Adrenal gland (tissue), 19 donors: ENCODE results near the gene INO80E. TPM values are rescaled to one million over a fixed set of nuclear protein-coding genes. Genes with fewer than 3 reads are reported as not detected.

Source experiments
- DNase-seq, 7 donors: peaks; one replicate each; pipeline ENCODE4 v3.0.0-alpha.2; 2019 to 2020
- H3K27ac ChIP-seq, 5 donors: fragments of 200-600 bp; sonication (generic) in 4 of 5; 1 replicate in 3 of 5; 2 replicates in 2 of 5; pipeline versions ENCODE4 v1.5.1 to v1.8.0; 2016 to 2020; ENCODE audit warnings: mild to moderate bottlenecking in 1 of 5
- H3K27me3 ChIP-seq: fragments of 200-600 bp; 2 replicates; pipeline ENCODE4 v1.8.0; 2021
- H3K36me3 ChIP-seq, 2 donors: fragments of 200-600 bp; replicated peaks in 1 of 2; 1 replicate in 1 of 2; 2 replicates in 1 of 2; pipeline versions ENCODE4 v1.5.1 to v1.8.0; 2018 to 2022
- H3K4me1 ChIP-seq, 2 donors: fragments of 200-600 bp; replicated peaks in 1 of 2; 1 replicate in 1 of 2; 2 replicates in 1 of 2; pipeline versions ENCODE4 v1.5.1 to v1.8.0; 2018 to 2021
- H3K4me3 ChIP-seq, 4 donors: fragments of 200-600 bp; sonication (generic) in 3 of 4; one replicate each; pipeline ENCODE4 v1.5.1; 2016 to 2018
- H3K9me3 ChIP-seq, 3 donors: fragments of 200-600 bp; sonication (generic) in 1 of 3; replicated peaks in 1 of 3; 1 replicate in 2 of 3; 2 replicates in 1 of 3; pipeline versions ENCODE4 v1.5.1 to v1.8.0; 2016 to 2021
- CTCF ChIP-seq, 6 experiments: fragments of 450-650 bp in 4 of 6; fragments of 200-600 bp in 2 of 6; sonication (generic) in 1 of 6; IDR thresholded peaks; 1 replicate in 5 of 6; 2 replicates in 1 of 6; pipeline versions ENCODE4 v1.5.1 to v1.8.0; 2016 to 2021; ENCODE audit warnings: antibody characterized with exemption in 6 of 6, mild to moderate bottlenecking in 2 of 6, moderate library complexity in 1 of 6
- POLR2A ChIP-seq, 2 donors: fragments of 450-650 bp; IDR thresholded peaks; one replicate each; pipeline ENCODE4 v1.6.1; 2017; ENCODE audit warnings: antibody characterized with exemption in 2 of 2, mild to moderate bottlenecking in 2 of 2, moderate library complexity in 1 of 2
- WGBS, 4 donors: extraction: QIAGEN DNeasy Blood & Tissue Kit in 2 of 4; methylation state at CpG; one replicate each; pipeline versions ENCODE4 v1.1.5 to v1.1.7; 2013 to 2017; 5-methylcytosine and 5-hydroxymethylcytosine counted together
- intact Hi-C, 2 donors: fragments of 100-400 bp; cut with DNase I; formaldehyde crosslinking; loops; one replicate each; pipeline versions ENCODE4 v1.14.1 to v1.15.0; 2022 to 2023
- long read RNA-seq, 10 donors: library from polyadenylated mRNA in 3 of 10; unstranded in 2 of 10; stranded (forward) in 1 of 10; transcript quantifications; one replicate each; pipeline ENCODE4 v2.0.0 and lab custom pipeline, GENCODE V29; 2021 to 2026
- polyA plus RNA-seq, 3 donors: library from polyadenylated mRNA; stranded (reverse); fragments of 200-250 nt in 2 of 3; fragments of 350-450 nt in 1 of 3; fragmentation: Illumina TruSeq in 1 of 3; extraction: RNeasy Lipid Tissue Mini Kit (QIAGEN cat#74804) in 1 of 3; gene quantifications; one replicate each; pipeline ENCODE4 v1.2.3, GENCODE V29; 2013 to 2014
- total RNA-seq, 9 donors: library from RNA; depleted of rRNA in 4 of 9; stranded (reverse); fragments of >200 nt in 4 of 9; fragments of 120-200 nt in 1 of 9; fragmentation: NEBNext Ultra II Directional in 1 of 9; extraction: Animal tissue kit (Norgen Biotek cat#: 25700) in 1 of 9; gene quantifications; one replicate each; pipeline versions ENCODE4 v1.1.0 to v1.2.4, GENCODE V29; 2013 to 2023
- donor health status: healthy with polysubstance abuse.
- donor health status: Bipolar disorder and iron deficiency.
- donor health status: DM: yes; HTN: yes; CAD: no.
- donor health status: DM: no; HTN: no; CAD: no.
- donor health status: DM: no; HTN: no; CAD: no.
- donor health status: DM: yes; HTN: yes; CAD: no.

INO80E gene
- total RNA-seq, result 100 to 1,000 TPM in 2 of 9 donors, 10 to 100 TPM in 7; 31.8 to 120 (median 71.2) TPM
- 100 to 1,000 TPM in 2 of 3 donors, 10 to 100 TPM in 1; 42.8 to 362 (median 103) TPM for polyA plus RNA-seq
- long read RNA-seq, donor 1, transcript INO80E-201 (6 exons, 1,489 nt), result minor isoform, 9 of 28 reads
- long read RNA-seq, donor 1, transcript INO80E-207 (7 exons, 2,103 nt), result major isoform, 12 of 28 reads
- long read RNA-seq, donor 1, partial matches to known transcripts, result 5 of 28 reads
- long read RNA-seq, donor 1, other reads (novel, unspliced or antisense), result 0 of 28 reads
- long read RNA-seq, donor 2, transcript INO80E-201 (6 exons, 1,489 nt), result major isoform, 6 of 9 reads
- long read RNA-seq, donor 2, partial matches to known transcripts, result 0 of 9 reads
- long read RNA-seq, donor 2, other reads (novel, unspliced or antisense), result 0 of 9 reads
- long read RNA-seq, donor 3, transcript INO80E-201 (6 exons, 1,489 nt), result major isoform, 6 of 13 reads
- long read RNA-seq, donor 3, partial matches to known transcripts, result 0 of 13 reads
- long read RNA-seq, donor 3, other reads (novel, unspliced or antisense), result 0 of 13 reads
- long read RNA-seq, donor 4, partial matches to known transcripts, result 0 of 2 reads
- long read RNA-seq, donor 4, other reads (novel, unspliced or antisense), result 1 of 2 reads
- long read RNA-seq, donor 5, transcript INO80E-207 (7 exons, 2,103 nt), result major isoform, 10 of 26 reads
- long read RNA-seq, donor 5, partial matches to known transcripts, result 1 of 26 reads
- long read RNA-seq, donor 5, other reads (novel, unspliced or antisense), result 13 of 26 reads
- long read RNA-seq, donor 6, partial matches to known transcripts, result 0 of 1 reads
- long read RNA-seq, donor 6, other reads (novel, unspliced or antisense), result 1 of 1 reads
- long read RNA-seq, donor 7, transcript INO80E-207 (7 exons, 2,103 nt), result major isoform, 5 of 12 reads
- long read RNA-seq, donor 7, partial matches to known transcripts, result 6 of 12 reads
- long read RNA-seq, donor 7, other reads (novel, unspliced or antisense), result 0 of 12 reads
- long read RNA-seq, donor 8, transcript INO80E-207 (7 exons, 2,103 nt), result major isoform, 10 of 19 reads
- long read RNA-seq, donor 8, transcript INO80E-201 (6 exons, 1,489 nt), result minor isoform, 5 of 19 reads
- long read RNA-seq, donor 8, partial matches to known transcripts, result 0 of 19 reads
- long read RNA-seq, donor 8, other reads (novel, unspliced or antisense), result 0 of 19 reads
- long read RNA-seq, donor 9, transcript INO80E-207 (7 exons, 2,103 nt), result major isoform, 6 of 8 reads
- long read RNA-seq, donor 9, partial matches to known transcripts, result 0 of 8 reads
- long read RNA-seq, donor 9, other reads (novel, unspliced or antisense), result 0 of 8 reads
- long read RNA-seq, donor 10, transcript INO80E-207 (7 exons, 2,103 nt), result major isoform, 8 of 11 reads
- long read RNA-seq, donor 10, partial matches to known transcripts, result 0 of 11 reads
- long read RNA-seq, donor 10, other reads (novel, unspliced or antisense), result 0 of 11 reads

GRCh38 chr16:29995911-29996765 is at the start of gene INO80E:
Gene INO80E, plus strand, starts transcription at chr16:29996241. Its CDS starts 70 bp downstream, at chr16:29996311.
- Histone ChIP-seq H3K4me1 (peaks cover 17 to 24% of the 10 kb centered on the region in 2 donors), H3K9me3 (no peaks in the 10 kb centered on the region), H3K27ac (peak within 1 kb of the TSS; percentile 82 to 97 (median 94)), H3K27me3 (no peaks in the 10 kb centered on the region), H3K4me3 (peak within 1 kb of the TSS; percentile 30 to 83 (median 51)), H3K36me3 (peaks cover 0 to 29% of the 10 kb centered on the region in 2 donors)
- intact Hi-C loops, result loop anchor here in 1 of 2 donors (10.0 kb wide), 1 partner anchor 71 kb away; the partner anchor contains the start of gene KCTD13
- DNase-seq, result peak; percentile 98 to 99 (median 99)
- TF ChIP-seq CTCF (IDR thresholded peaks at IDR 0.05), result no peak
- TF ChIP-seq POLR2A (IDR thresholded peaks at IDR 0.05), result peak in 1 of 2 donors; percentile 65
- WGBS, 4 donors, result 0% methylated on average over 26 to 65 of the region's 65 CpGs

- intact Hi-C loops, result no loop called here
- Histone ChIP-seq H3K27me3 (no peaks in the 10 kb centered on the region), H3K27ac (no peak overlapping the region), H3K4me1 (no peaks in the 10 kb centered on the region), H3K4me3 (no peak overlapping the region), H3K9me3 (no peaks in the 10 kb centered on the region), H3K36me3 (no peaks in the 10 kb centered on the region)
- TF ChIP-seq POLR2A (IDR thresholded peaks at IDR 0.05) (no peak), CTCF (IDR thresholded peaks at IDR 0.05) (no peak)
- WGBS, 4 donors, result 78 to 90% (median 84%) methylated on average over 2 of the region's 2 CpGs
- DNase-seq, result no peak
Observed at GRCh38 chr16:29947897-29948296, 48.1 kb upstream of the INO80E start.

GRCh38 chr16:29950806-29951461 is 45.1 kb upstream of the INO80E start:
- intact Hi-C loops, result no loop called here
- H3K4me3 ChIP-seq, result no peak overlapping the region
- DNase-seq, result no peak
- no peaks in the 10 kb centered on the region for H3K4me1 ChIP-seq
- H3K27ac ChIP-seq, result no peak overlapping the region
- TF ChIP-seq POLR2A (IDR thresholded peaks at IDR 0.05), result no peak
- no peak for TF ChIP-seq CTCF (IDR thresholded peaks at IDR 0.05)
- H3K36me3 ChIP-seq, result no peaks in the 10 kb centered on the region
- H3K9me3 ChIP-seq, result no peaks in the 10 kb centered on the region
- WGBS, 4 donors, result 84 to 93% (median 89%) methylated on average over 3 to 4 of the region's 4 CpGs
- no peaks in the 10 kb centered on the region for H3K27me3 ChIP-seq
